ENCODE measurements around the gene PEAK1.

The PEAK1 gene

DNA sequence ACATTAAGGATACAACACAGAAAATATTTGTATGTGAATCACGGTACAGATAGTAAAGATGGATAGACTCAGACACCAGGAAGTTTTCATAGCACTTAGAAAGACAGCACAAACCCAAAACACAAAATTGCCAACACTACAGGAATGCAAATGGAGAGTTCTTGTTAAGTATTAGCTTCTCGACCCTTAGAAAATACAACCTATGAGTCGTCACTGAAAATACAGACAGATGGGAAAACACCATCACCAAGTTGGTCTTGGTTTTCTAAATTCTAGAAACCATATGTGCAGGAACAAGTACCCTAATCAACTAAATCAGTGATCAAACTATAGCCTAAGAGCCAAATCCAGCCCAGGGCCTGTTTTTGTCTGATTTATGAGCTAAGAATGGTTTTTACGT, 50.7 kb downstream of the PEAK1 start:
- no peak overlapping the region for H3K4me2 ChIP-seq (ENCODE audit: low read length)
- H3K4ac ChIP-seq (ENCODE audit: low read depth, low read length), result no peak overlapping the region
- no peak overlapping the region for H2BK120ac ChIP-seq (ENCODE audit: insufficient read depth, low read length, poor library complexity)
- H3K4me1 ChIP-seq (ENCODE audit: control insufficient read depth in 1 of 2, insufficient read depth in 2 of 2, low read length in 2 of 2), result peaks cover 0 to 5% of the 10 kb centered on the region in 2 experiments
- H4K8ac ChIP-seq (ENCODE audit: low read depth, low read length), result no peak overlapping the region
- no peak for DNase-seq
- H3K9me3 ChIP-seq (ENCODE audit: insufficient read depth, low read depth, low read length), result no peaks in the 10 kb centered on the region
- no peak overlapping the region for H3K4me3 ChIP-seq (ENCODE audit: low read depth, low read length)
- H3K23ac ChIP-seq (ENCODE audit: low read length), result no peak overlapping the region
- H4K12ac ChIP-seq (ENCODE audit: low read depth, low read length), result no peak overlapping the region
- H3K27me3 ChIP-seq (ENCODE audit: insufficient read depth, low read length), result no peaks in the 10 kb centered on the region
- no peak overlapping the region for H2BK12ac ChIP-seq (ENCODE audit: low read length)
- WGBS (ENCODE audit: extremely low coverage, insufficient coverage, insufficient read length), result no CpG with 5 or more reads among the region's 4 CpGs
- no peak overlapping the region for H3K9ac ChIP-seq (ENCODE audit: low read length)
- H3K79me1 ChIP-seq (ENCODE audit: low read length), result no peaks in the 10 kb centered on the region
- no peak overlapping the region for H2AK5ac ChIP-seq (ENCODE audit: low read length)
- no peak overlapping the region for H3K14ac ChIP-seq (ENCODE audit: low read length)
- no peak overlapping the region for H3K27ac ChIP-seq (ENCODE audit: low read depth, low read length)
- no peak overlapping the region for H2AFZ ChIP-seq (ENCODE audit: insufficient read depth, low read length, poor library complexity)
- no peaks in the 10 kb centered on the region for H3K36me3 ChIP-seq (ENCODE audit: control insufficient read depth in 1 of 2, insufficient read depth in 2 of 2, low read length in 2 of 2)
- peaks cover 2% of the 10 kb centered on the region for H3K79me2 ChIP-seq (ENCODE audit: control insufficient read depth, insufficient read depth, low read length, poor library complexity)
- H4K91ac ChIP-seq (ENCODE audit: low read depth, low read length), result no peak overlapping the region
- H3K18ac ChIP-seq (ENCODE audit: low read length), result no peak overlapping the region
- H2BK5ac ChIP-seq (ENCODE audit: low read depth, low read length, poor library complexity), result no peak overlapping the region

DNA sequence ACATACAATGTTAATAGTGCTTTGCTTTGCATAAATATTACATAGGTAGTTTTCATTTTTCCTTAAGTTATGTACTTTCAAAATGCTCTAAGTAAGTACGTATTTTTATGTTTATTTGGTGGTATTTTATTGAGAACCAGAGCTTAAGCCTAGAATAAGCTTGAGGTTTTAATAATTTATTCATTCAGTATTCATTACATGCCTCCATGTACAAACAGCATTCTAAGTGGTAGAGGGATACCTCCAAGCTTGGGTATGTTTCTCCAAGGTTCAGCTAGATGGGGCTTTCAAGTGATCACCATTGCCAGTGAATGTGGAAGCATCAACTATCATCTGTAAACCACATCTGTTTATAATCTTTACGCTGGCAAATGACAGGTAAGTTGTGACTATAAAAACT, 52.3 kb downstream of the PEAK1 start:
- H3K4ac ChIP-seq (ENCODE audit: low read depth, low read length), result no peak overlapping the region
- peaks cover 0 to 2% of the 10 kb centered on the region in 2 experiments for H3K36me3 ChIP-seq (ENCODE audit: control insufficient read depth in 1 of 2, insufficient read depth in 2 of 2, low read length in 2 of 2)
- H3K18ac ChIP-seq (ENCODE audit: low read length), result no peak overlapping the region
- no peaks in the 10 kb centered on the region for H3K4me1 ChIP-seq (ENCODE audit: control insufficient read depth in 1 of 2, insufficient read depth in 2 of 2, low read length in 2 of 2)
- no peak overlapping the region for H4K91ac ChIP-seq (ENCODE audit: low read depth, low read length)
- no peak overlapping the region for H2BK5ac ChIP-seq (ENCODE audit: low read depth, low read length, poor library complexity)
- WGBS (ENCODE audit: extremely low coverage, insufficient coverage, insufficient read length), result no CpG with 5 or more reads among the region's 2 CpGs
- H3K14ac ChIP-seq (ENCODE audit: low read length), result no peak overlapping the region
- no peak overlapping the region for H2BK12ac ChIP-seq (ENCODE audit: low read length)
- H3K23ac ChIP-seq (ENCODE audit: low read length), result no peak overlapping the region
- no peak overlapping the region for H4K12ac ChIP-seq (ENCODE audit: low read depth, low read length)
- no peak overlapping the region for H2AFZ ChIP-seq (ENCODE audit: insufficient read depth, low read length, poor library complexity)
- no peak overlapping the region for H4K8ac ChIP-seq (ENCODE audit: low read depth, low read length)
- peaks cover 2% of the 10 kb centered on the region for H3K79me2 ChIP-seq (ENCODE audit: control insufficient read depth, insufficient read depth, low read length, poor library complexity)
- no peak overlapping the region for H3K4me3 ChIP-seq (ENCODE audit: low read depth, low read length)
- no peaks in the 10 kb centered on the region for H3K79me1 ChIP-seq (ENCODE audit: low read length)
- no peak overlapping the region for H2AK5ac ChIP-seq (ENCODE audit: low read length)
- DNase-seq, result no peak
- H3K27ac ChIP-seq (ENCODE audit: low read depth, low read length), result no peak overlapping the region
- no peaks in the 10 kb centered on the region for H3K9me3 ChIP-seq (ENCODE audit: insufficient read depth, low read depth, low read length)
- H3K27me3 ChIP-seq (ENCODE audit: insufficient read depth, low read length), result no peaks in the 10 kb centered on the region
- H3K9ac ChIP-seq (ENCODE audit: low read length), result no peak overlapping the region
- no peak overlapping the region for H2BK120ac ChIP-seq (ENCODE audit: insufficient read depth, low read length, poor library complexity)
- no peak overlapping the region for H3K4me2 ChIP-seq (ENCODE audit: low read length)

- H4K91ac ChIP-seq (ENCODE audit: low read depth, low read length), result no peak overlapping the region
- H3K23ac ChIP-seq (ENCODE audit: low read length), result no peak overlapping the region
- H3K18ac ChIP-seq (ENCODE audit: low read length), result no peak overlapping the region
- H3K27ac ChIP-seq (ENCODE audit: low read depth, low read length), result no peak overlapping the region
- H3K9me3 ChIP-seq (ENCODE audit: insufficient read depth, low read depth, low read length), result no peaks in the 10 kb centered on the region
- DNase-seq, result no peak
- no peak overlapping the region for H3K4ac ChIP-seq (ENCODE audit: low read depth, low read length)
- no peak overlapping the region for H2BK12ac ChIP-seq (ENCODE audit: low read length)
- H2AK5ac ChIP-seq (ENCODE audit: low read length), result no peak overlapping the region
- no peak overlapping the region for H3K14ac ChIP-seq (ENCODE audit: low read length)
- H2AFZ ChIP-seq (ENCODE audit: insufficient read depth, low read length, poor library complexity), result no peak overlapping the region
- no peak overlapping the region for H3K4me3 ChIP-seq (ENCODE audit: low read depth, low read length)
- no peak overlapping the region for H3K4me2 ChIP-seq (ENCODE audit: low read length)
- H2BK5ac ChIP-seq (ENCODE audit: low read depth, low read length, poor library complexity), result no peak overlapping the region
- no peak overlapping the region for H3K9ac ChIP-seq (ENCODE audit: low read length)
- H2BK120ac ChIP-seq (ENCODE audit: insufficient read depth, low read length, poor library complexity), result no peak overlapping the region
- H3K79me1 ChIP-seq (ENCODE audit: low read length), result no peaks in the 10 kb centered on the region
- WGBS (ENCODE audit: extremely low coverage, insufficient coverage, insufficient read length), result no CpG with 5 or more reads among the region's 1 CpG
- H3K36me3 ChIP-seq (ENCODE audit: control insufficient read depth in 1 of 2, insufficient read depth in 2 of 2, low read length in 2 of 2), result peaks cover 0 to 2% of the 10 kb centered on the region in 2 experiments
- H3K27me3 ChIP-seq (ENCODE audit: insufficient read depth, low read length), result no peaks in the 10 kb centered on the region
- no peak overlapping the region for H4K8ac ChIP-seq (ENCODE audit: low read depth, low read length)
- H3K79me2 ChIP-seq (ENCODE audit: control insufficient read depth, insufficient read depth, low read length, poor library complexity), result no peaks in the 10 kb centered on the region
- H4K12ac ChIP-seq (ENCODE audit: low read depth, low read length), result no peak overlapping the region
- H3K4me1 ChIP-seq (ENCODE audit: control insufficient read depth in 1 of 2, insufficient read depth in 2 of 2, low read length in 2 of 2), result no peaks in the 10 kb centered on the region
These were observed 58.4 kb downstream of the PEAK1 start for GRCh38 chr15:77361456-77361855.

- H3K4me2 ChIP-seq (ENCODE audit: low read length), result no peak overlapping the region
- no peak for DNase-seq
- H4K91ac ChIP-seq (ENCODE audit: low read depth, low read length), result no peak overlapping the region
- no peaks in the 10 kb centered on the region for H3K27me3 ChIP-seq (ENCODE audit: insufficient read depth, low read length)
- H3K79me2 ChIP-seq (ENCODE audit: control insufficient read depth, insufficient read depth, low read length, poor library complexity), result no peaks in the 10 kb centered on the region
- no peak overlapping the region for H2BK5ac ChIP-seq (ENCODE audit: low read depth, low read length, poor library complexity)
- no peak overlapping the region for H3K14ac ChIP-seq (ENCODE audit: low read length)
- H3K79me1 ChIP-seq (ENCODE audit: low read length), result no peaks in the 10 kb centered on the region
- no peaks in the 10 kb centered on the region for H3K36me3 ChIP-seq (ENCODE audit: control insufficient read depth in 1 of 2, insufficient read depth in 2 of 2, low read length in 2 of 2)
- no peak overlapping the region for H3K4me3 ChIP-seq (ENCODE audit: low read depth, low read length)
- no peak overlapping the region for H3K27ac ChIP-seq (ENCODE audit: low read depth, low read length)
- no peak overlapping the region for H2BK120ac ChIP-seq (ENCODE audit: insufficient read depth, low read length, poor library complexity)
- no peaks in the 10 kb centered on the region for H3K9me3 ChIP-seq (ENCODE audit: insufficient read depth, low read depth, low read length)
- no peak overlapping the region for H2BK12ac ChIP-seq (ENCODE audit: low read length)
- H4K8ac ChIP-seq (ENCODE audit: low read depth, low read length), result no peak overlapping the region
- no peak overlapping the region for H4K12ac ChIP-seq (ENCODE audit: low read depth, low read length)
- H2AFZ ChIP-seq (ENCODE audit: insufficient read depth, low read length, poor library complexity), result no peak overlapping the region
- no peak overlapping the region for H3K4ac ChIP-seq (ENCODE audit: low read depth, low read length)
- no CpG with 5 or more reads among the region's 5 CpGs for WGBS (ENCODE audit: extremely low coverage, insufficient coverage, insufficient read length)
- H3K23ac ChIP-seq (ENCODE audit: low read length), result no peak overlapping the region
- no peak overlapping the region for H3K18ac ChIP-seq (ENCODE audit: low read length)
- no peak overlapping the region for H2AK5ac ChIP-seq (ENCODE audit: low read length)
- H3K9ac ChIP-seq (ENCODE audit: low read length), result no peak overlapping the region
- no peaks in the 10 kb centered on the region for H3K4me1 ChIP-seq (ENCODE audit: control insufficient read depth in 1 of 2, insufficient read depth in 2 of 2, low read length in 2 of 2)
These were observed 61.2 kb downstream of the PEAK1 start for GRCh38 chr15:77358545-77359240.

Measured in trophoblast cell (in vitro differentiated cells and primary cell).